ENCODE results near the gene HSP90AA1.

- TF ChIP-seq USF1 (IDR thresholded peaks at IDR 0.05) (no peak), NFIC (IDR thresholded peaks at IDR 0.05) (no peak), REST (IDR thresholded peaks at IDR 0.05; ENCODE audit: low read depth) (no peak), CREB1 (IDR thresholded peaks at IDR 0.05; ENCODE audit: low read depth) (no peak), ZBTB7A (IDR thresholded peaks at IDR 0.05; ENCODE audit: low read depth) (no peak), TEAD4 (IDR thresholded peaks at IDR 0.05) (no peak), RAD21 (IDR thresholded peaks at IDR 0.05; ENCODE audit: low read depth) (no peak), YY1 (IDR thresholded peaks at IDR 0.05; ENCODE audit: low read depth) (no peak), EP300 (IDR thresholded peaks at IDR 0.05; ENCODE audit: borderline replicate concordance) (no peak)
- TF ChIP-seq, protein P1, sequence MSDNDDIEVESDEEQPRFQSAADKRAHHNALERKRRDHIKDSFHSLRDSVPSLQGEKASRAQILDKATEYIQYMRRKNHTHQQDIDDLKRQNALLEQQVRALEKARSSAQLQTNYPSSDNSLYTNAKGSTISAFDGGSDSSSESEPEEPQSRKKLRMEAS (IDR thresholded peaks at IDR 0.05) = no peak
Measured at GRCh38 chr14:102090713-102091112, 3.9 kb upstream of the HSP90AA1 start.
